Posterior cingulate gyrus (tissue), 11 donors: ENCODE results near the gene KPNA3.
"Not testable (repeated sequence)": the region's sequence is repeated elsewhere in the genome, so short reads cannot be mapped to it uniquely, and the experiment has no call there.

Experiments used
- DNase-seq, 10 donors: peaks; one replicate each; pipeline versions ENCODE4 v3.0.0 to v3.0.0-alpha.2; 2020 to 2021; ENCODE audit warnings: mixed read lengths in 3 of 10
- intact Hi-C: fragments of 100-400 bp; cut with DNase I; formaldehyde crosslinking; loops from one replicate; pipeline ENCODE4 v1.15.1; 2023

The KPNA3 gene

DNA sequence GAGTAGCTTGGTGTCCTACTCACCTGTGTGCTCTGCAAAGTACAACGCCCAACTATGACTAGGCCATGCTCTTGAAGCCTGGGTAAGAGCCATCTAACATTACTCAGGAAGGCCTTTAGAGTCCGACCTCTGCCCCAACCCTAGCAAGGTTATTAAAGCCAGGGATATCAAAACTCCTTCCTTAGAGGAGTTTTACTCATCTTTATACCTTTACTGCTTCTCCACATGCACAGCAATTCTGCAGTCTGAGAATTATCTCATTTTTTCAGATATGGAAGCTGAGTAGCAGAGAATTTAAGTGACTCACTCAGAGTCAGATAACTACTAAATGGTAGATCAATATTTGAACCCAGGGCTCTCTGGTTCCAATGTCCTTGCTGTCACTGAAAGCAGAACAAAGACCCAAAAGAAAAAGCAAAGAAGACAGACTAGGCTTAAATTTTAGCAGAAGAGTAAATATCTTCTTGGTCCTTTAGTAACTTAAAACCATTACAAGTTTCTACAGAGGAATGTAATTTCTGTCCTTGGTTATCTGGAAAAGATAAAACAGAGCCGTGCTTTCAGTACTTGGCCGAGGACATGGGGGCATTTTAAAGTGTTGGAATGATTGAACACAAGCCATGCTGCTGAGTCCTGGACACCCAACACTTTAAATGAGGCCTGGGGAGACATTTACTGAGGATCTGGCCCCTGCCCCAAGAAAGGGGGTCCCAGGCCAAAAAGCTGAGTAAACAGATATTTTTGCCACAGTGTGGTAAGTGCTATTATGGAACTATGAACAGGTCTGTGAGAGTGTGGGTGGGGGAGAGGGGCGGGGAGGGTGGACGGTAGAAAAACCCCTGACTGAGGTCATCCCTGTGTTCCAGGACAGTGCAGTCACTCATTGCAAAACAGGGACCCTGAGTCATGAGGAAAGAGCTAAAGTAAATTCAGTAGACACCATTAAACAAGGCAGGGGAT, 18.4 kb upstream of the KPNA3 start:
- no peak for DNase-seq
- intact Hi-C loops = no loop called here

DNA sequence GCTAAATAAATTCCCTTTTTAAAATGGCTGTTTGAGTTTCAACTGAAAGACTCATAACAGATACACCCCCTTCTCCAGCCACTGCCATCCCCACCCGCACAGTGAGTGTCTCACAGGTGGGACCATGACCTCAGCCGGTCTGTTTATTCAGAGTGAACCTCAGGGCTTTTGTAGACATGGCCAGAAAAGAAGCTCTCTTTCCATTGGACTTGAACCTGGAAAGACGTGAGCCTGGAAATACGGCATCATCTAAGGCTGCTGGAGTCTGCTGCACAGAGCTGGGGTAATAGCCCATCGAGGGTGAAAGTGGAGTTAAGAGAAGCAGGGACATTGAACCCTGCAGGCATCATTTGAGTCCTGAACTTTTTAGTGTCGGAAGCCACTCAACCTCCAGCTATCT, 15.2 kb upstream of the KPNA3 start:
- intact Hi-C loops = no loop called here
- no peak for DNase-seq

DNA sequence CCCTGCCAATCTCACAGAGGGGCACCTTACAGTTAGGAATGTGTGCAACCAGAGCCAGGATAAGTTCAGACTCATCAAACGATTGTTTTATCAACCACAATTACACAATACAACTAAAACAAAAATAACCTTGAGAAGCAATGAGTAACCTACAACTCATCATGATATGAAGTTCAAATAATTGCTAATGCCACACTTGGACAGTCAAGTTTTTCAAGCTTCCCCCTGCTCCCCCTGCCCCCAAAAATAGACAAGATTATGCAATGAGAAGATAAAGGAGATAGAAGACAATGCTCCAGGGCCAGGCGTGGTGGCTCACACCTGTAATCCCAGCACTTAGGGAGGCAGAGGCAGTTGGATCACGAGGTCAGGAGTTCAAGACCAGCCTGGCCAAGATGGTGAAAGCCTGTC, 13.6 kb upstream of the KPNA3 start:
- intact Hi-C loops = no loop called here
- DNase-seq = no peak

DNA sequence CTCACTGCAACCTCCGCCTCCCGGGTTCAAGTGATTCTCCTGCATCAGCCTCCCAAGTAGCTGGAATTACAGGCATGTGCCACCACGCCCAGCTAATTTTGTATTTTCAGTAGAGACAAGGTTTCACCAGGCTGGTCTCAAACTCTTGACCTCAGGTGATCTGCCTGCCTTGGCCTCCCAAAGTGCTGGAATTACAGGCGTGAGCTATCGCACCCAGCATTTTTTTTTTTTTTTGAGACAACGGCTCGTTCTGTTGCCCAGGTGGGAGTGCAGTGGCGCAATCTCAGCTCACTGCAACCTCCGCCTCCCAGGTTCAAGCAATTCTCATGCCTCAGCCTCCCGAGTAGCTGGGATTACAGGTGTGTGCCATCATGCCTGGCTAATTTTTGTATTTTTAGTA, 10.6 kb upstream of the KPNA3 start:
- intact Hi-C loops, DNase-seq: not testable (repeated sequence)

DNA sequence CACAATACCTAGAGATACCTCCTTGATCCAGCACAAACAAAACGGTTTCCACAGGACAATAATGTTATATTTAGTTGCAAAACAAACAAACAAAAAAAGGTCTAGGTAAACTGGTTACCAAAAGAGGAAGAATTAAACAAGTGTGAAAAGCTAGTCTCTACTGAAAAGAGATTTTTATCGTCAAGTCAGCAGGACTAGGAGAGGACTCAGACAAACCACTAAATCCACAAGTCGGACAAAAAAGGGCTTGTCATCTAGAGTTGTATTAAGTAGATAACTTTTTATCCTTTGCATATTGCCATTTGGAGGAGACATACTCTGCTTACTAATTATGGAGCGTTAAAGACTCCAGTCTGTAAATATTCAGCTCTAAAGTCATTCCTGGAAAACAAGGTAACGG, 9.9 kb upstream of the KPNA3 start:
- no peak for DNase-seq
- intact Hi-C loops = no loop called here

- DNase-seq = peak; percentile 19 to 92 (median 40)
- intact Hi-C loops = loop anchor here (5.0 kb wide), 3 partner anchors 55 to 145 kb away; partner anchors contain the start of genes EBPL and SPRYD7
These were observed 552 bp downstream of the KPNA3 start for GRCh38 chr13:49791711-49792549.

DNA sequence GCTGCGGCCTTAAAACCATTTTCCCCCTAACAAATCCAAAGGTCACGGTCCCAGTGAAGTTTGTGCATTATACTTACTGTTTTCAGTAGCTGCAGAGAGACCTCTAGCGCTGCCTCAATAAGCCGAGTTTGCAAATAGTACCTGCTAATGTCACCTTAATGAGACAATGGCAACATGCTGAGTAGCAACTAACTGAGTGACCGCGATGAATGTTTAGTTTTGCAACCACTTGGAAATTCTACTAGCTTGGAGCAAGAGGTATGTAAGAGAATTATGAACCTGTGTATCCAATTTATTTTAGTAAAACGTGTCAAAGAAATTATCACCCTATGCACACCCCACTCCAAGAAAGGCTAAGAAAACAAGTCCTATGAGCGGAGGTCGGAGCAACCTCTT, 1.2 kb downstream of the KPNA3 start:
- DNase-seq = no peak
- intact Hi-C loops = loop anchor here (5.0 kb wide), 3 partner anchors 56 to 146 kb away; partner anchors contain the start of genes EBPL and SPRYD7

- DNase-seq = no peak
- intact Hi-C loops = loop anchor here (5.0 kb wide), 3 partner anchors 57 to 147 kb away; partner anchors contain the start of genes EBPL and SPRYD7
These were observed 2.5 kb downstream of the KPNA3 start for GRCh38 chr13:49789968-49790367.

DNA sequence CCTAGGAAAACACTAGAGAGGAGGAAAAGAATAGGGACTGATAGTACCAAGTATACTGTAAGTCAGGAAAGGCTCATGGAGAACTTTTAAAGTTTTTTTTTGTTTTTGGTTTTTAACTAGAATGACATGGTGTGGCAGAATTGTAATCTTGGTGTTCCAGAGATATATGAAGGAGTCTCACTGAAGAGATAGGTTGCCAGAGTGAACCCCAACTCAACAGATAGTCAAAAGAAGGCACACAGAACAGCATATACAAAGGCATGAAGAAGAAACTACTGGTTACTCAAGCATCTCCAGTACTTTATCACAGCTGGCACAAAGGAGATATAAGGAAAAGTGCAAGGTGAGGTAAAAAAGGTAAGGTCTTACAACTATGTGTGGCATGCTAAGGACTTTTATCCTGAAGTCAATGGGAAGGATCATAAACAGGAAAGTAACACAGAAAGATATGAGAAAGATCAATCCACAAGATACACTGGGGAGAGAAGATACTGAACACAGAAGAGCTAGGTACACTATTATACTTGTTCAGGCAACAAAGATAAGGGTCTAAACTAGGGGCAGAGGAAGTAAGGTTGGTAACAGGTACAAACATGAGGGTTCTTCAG, 6.0 kb downstream of the KPNA3 start:
- no peak for DNase-seq
- intact Hi-C loops = no loop called here

- intact Hi-C loops = no loop called here
- no peak for DNase-seq
These were observed 7.5 kb downstream of the KPNA3 start for GRCh38 chr13:49784886-49785570.

GRCh38 chr13:49783865-49784264, 8.6 kb downstream of the KPNA3 start:
- DNase-seq = no peak
- intact Hi-C loops = no loop called here

DNA sequence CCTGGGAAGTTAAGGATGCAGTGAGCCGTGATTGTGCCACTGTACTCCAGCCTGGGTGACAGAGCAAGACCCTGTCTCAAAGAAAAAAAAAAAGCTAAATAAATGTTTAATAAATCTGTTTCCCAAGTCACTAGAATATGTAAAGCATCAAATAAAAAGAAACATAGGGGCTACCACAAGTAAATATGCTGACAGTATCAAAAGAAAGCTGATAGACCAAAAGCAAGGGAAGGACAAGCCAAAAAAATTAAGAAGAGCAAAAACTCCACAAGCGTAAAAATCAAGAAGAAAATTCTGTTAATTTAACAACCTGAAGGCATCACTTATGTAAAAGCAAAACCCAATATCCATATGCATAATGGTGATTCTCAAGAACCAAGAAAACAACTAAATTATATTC, 9.7 kb downstream of the KPNA3 start:
- intact Hi-C loops = no loop called here
- no peak for DNase-seq

DNA sequence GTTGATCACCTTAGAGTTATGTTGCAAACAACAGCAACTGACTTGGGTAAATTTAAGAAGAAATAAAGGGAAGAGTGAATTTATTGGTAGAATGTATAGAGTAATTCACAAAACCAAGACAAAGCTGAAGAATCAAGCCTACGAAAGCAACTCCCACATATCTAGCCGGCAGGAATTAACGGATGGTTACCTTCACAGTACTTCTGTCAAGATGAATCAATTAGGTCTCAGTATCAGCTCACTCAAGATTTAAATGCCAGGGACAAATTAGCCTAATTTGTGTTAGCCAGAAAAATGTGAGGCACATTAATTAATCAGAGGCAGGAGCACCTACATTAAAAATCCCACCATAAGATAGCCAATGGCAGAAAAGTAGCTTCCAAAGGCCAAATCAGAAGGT, 10.7 kb downstream of the KPNA3 start:
- no peak for DNase-seq
- intact Hi-C loops = no loop called here

- no peak for DNase-seq
- intact Hi-C loops = loop anchor here (2.0 kb wide), 1 partner anchor 25 kb away; no protein-coding TSS in a partner anchor
These were observed 12.8 kb downstream of the KPNA3 start for GRCh38 chr13:49779721-49780120.

DNA sequence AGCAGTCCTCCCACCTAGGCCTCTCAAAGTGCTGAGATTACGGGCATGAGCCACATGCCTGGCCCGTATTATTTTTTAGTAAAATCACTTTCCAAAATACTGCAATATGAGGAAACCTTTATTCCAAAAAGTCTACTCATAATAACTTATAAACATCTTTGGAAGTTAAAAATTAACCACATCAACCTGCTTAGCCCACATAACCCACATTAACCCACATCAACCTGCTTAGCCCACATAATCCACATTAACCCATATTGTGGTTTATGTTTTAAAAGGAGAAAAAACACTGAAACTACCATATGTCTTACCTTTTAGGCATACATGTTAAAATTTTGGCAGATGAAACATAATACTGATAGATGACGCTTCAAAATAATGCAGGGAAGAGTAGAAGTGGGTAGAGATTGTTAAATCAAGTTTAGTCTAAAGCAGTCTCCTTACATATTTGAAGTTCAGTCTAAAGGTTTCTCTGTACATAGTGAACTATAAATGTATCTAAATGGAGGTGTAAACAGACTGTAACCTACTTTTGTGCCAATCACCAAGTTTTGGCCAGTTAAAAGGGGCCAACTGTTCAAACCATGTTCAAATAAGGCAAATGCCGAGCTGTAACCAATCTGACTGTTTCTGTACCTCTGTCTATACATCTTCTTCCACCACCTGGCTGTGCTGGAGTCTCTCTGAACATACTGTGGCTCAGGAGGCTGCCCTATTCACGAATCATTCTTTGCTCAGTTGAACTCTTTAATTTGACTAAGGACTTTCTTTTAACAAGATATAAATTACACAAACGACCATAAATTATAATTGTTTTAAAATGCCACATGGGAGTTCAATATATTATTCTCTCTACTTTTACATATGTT, 14.5 kb downstream of the KPNA3 start:
- intact Hi-C loops = loop anchor here (2.0 kb wide), 1 partner anchor 23 kb away; no protein-coding TSS in a partner anchor
- DNase-seq = no peak

GRCh38 chr13:49776871-49777270, 15.6 kb downstream of the KPNA3 start:
- DNase-seq = no peak
- intact Hi-C loops = no loop called here

DNA sequence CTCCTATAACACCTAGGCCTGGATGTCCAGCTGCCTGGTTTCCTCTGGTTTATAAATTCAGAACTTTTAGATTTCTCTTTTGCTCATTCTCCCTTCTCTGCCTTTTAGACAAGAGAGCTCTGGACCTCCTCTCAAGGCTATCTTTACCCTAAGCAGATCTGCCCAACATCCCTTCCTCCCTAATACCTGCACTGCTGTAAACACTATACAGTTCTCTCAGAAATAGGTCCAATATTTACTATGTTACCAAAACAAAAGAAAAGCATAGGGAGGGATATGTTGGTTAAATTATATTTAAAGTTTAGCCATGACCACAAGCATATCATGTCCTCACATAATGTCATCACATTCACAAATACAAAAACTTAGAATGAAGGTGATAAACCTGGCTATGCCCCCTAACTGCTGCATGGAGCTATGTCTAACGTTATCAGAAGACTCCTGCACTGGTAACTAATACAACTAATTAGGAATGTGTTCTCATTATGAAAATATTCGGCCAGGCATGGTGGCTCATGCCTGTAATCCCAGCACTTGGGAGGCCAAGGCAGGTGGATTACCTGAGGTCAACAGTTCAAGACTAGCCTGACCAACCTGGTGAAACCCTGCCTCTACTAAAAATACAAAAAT, 18.0 kb downstream of the KPNA3 start:
- no peak for DNase-seq
- intact Hi-C loops = no loop called here

DNA sequence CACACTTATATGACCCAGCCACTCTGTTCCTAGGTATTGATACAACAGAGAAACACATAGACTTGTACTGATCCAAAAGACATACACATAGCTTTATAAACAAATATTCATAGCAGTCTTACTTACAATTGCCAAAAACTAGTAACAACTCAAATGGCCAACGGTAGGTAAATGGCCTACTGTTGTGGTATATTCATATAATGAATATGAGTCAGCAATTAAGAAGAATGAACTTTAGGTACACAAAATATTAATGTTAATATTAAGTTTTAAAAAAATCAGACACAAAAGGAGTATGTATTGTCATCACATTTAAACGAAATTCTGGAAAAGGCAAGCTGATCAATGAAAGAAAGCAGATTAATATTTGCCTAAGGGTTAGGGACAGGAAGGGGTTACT, 19.7 kb downstream of the KPNA3 start:
- no peak for DNase-seq
- intact Hi-C loops = no loop called here

GRCh38 chr13:49761811-49762210, 30.7 kb downstream of the KPNA3 start:
- intact Hi-C loops = not testable (repeated sequence)
- peak in 2 of 10 donors; percentile 76 to 80 for DNase-seq
